Caco-2 (cell line): ENCODE results near the gene HOXB3. TPM values are rescaled to one million over a fixed set of nuclear protein-coding genes. Genes with fewer than 3 reads are reported as not detected.

ENCODE experiments used
- microRNA-seq: library from miRNA; unstranded; fragments of <30 nt; microRNA quantifications from one replicate; pipeline ENCODE4 v1.2.0, GENCODE V29; 2022
- total RNA-seq: library from RNA; stranded (reverse); gene quantifications from 2 replicates; pipeline ENCODE4 v1.2.3, GENCODE V29; 2022

The HOXB3 gene
- total RNA-seq, 1 experiment from 2014 or later = 7.2 TPM

Small RNA genes lying within 50 kb of the gene (microRNA-seq; reads per million reads assigned to microRNA genes)
- gene MIR196A1 = 1.3 reads per million

Other genes with a start within 250 kb of the HOXB3 start
- 0.70 and 1.5 TPM in 2 replicates for gene SKAP1, start 160.0 kb downstream of the HOXB3 start, total RNA-seq
- not detected in 2 replicates for gene HOXB1, start 59.2 kb downstream of the HOXB3 start, total RNA-seq
- gene HOXB2, start 45.1 kb downstream of the HOXB3 start, total RNA-seq = 0.65 and 1.1 TPM in 2 replicates
- gene HOXB4, start 11.9 kb downstream of the HOXB3 start, total RNA-seq = 3.4 and 3.9 TPM in 2 replicates
- not detected in 2 replicates for gene HOXB5, start 3.5 kb upstream of the HOXB3 start, total RNA-seq
- gene HOXB6, start 14.7 kb upstream of the HOXB3 start, total RNA-seq = 1.8 and 1.9 TPM in 2 replicates
- gene HOXB7, start 20.8 kb upstream of the HOXB3 start, total RNA-seq = 23.7 and 28.2 TPM in 2 replicates
- 0.39 and 1.2 TPM in 2 replicates for gene HOXB8, start 25.1 kb upstream of the HOXB3 start, total RNA-seq
- 4.5 and 5.4 TPM in 2 replicates for gene HOXB9, start 36.1 kb upstream of the HOXB3 start, total RNA-seq
- not detected in 2 replicates for gene PRAC1, start 132.3 kb upstream of the HOXB3 start, total RNA-seq
- not detected in 2 replicates for gene PRAC2, start 132.9 kb upstream of the HOXB3 start, total RNA-seq
- 4.3 and 5.5 TPM in 2 replicates for gene HOXB13, start 138.5 kb upstream of the HOXB3 start, total RNA-seq
- gene TTLL6, start 227.0 kb upstream of the HOXB3 start, total RNA-seq = 0.16 and 0.81 TPM in 2 replicates
- gene CALCOCO2, start 240.8 kb upstream of the HOXB3 start, total RNA-seq = 233 and 251 TPM in 2 replicates